Neural crest cell (in vitro differentiated cells): ENCODE results near the gene WDR43. TPM values are rescaled to one million over a fixed set of nuclear protein-coding genes. Genes with fewer than 3 reads are reported as not detected.

ENCODE experiments used
- DNase-seq: peaks from one replicate; pipeline ENCODE4 v3.0.0; 2021; ENCODE audit warnings: low read depth, mixed read lengths, low spot score
- H3K27ac Mint-ChIP-seq: one replicate; pipeline ENCODE4 v1.8.0; 2021; ENCODE audit warnings: mild to moderate bottlenecking, mixed read lengths; ENCODE audit not compliant: unreplicated experiment
- H3K27me3 Mint-ChIP-seq: 2 replicates; pipeline ENCODE4 v1.8.0; 2021; ENCODE audit warnings: low read depth, mild to moderate bottlenecking, mixed read lengths
- H3K36me3 Mint-ChIP-seq: 2 replicates; pipeline ENCODE4 v1.8.0; 2021; ENCODE audit warnings: low read depth, mild to moderate bottlenecking, mixed read lengths
- H3K4me1 Mint-ChIP-seq: 2 replicates; pipeline ENCODE4 v1.8.0; 2021; ENCODE audit warnings: mixed read lengths
- H3K4me3 Mint-ChIP-seq: one replicate; pipeline ENCODE4 v1.8.0; 2021; ENCODE audit warnings: mild to moderate bottlenecking, mixed read lengths
- H3K9me3 Mint-ChIP-seq: 2 replicates; pipeline ENCODE4 v1.8.0; 2021; ENCODE audit warnings: mixed read lengths
- total RNA-seq: library from RNA; stranded (reverse); gene quantifications from 2 replicates; pipeline ENCODE4 v1.2.1, GENCODE V29; 2021
- TF ChIP-seq, protein P1 (sequence below): fragments of 200-600 bp; sonication (generic); conservative IDR thresholded peaks from 2 replicates; pipeline ENCODE4 v1.5.0; 2021; ENCODE audit warnings: antibody characterized with exemption, mild to moderate bottlenecking

The WDR43 gene
- total RNA-seq, 1 donor from 2014 or later, result 70.6 TPM

DNA sequence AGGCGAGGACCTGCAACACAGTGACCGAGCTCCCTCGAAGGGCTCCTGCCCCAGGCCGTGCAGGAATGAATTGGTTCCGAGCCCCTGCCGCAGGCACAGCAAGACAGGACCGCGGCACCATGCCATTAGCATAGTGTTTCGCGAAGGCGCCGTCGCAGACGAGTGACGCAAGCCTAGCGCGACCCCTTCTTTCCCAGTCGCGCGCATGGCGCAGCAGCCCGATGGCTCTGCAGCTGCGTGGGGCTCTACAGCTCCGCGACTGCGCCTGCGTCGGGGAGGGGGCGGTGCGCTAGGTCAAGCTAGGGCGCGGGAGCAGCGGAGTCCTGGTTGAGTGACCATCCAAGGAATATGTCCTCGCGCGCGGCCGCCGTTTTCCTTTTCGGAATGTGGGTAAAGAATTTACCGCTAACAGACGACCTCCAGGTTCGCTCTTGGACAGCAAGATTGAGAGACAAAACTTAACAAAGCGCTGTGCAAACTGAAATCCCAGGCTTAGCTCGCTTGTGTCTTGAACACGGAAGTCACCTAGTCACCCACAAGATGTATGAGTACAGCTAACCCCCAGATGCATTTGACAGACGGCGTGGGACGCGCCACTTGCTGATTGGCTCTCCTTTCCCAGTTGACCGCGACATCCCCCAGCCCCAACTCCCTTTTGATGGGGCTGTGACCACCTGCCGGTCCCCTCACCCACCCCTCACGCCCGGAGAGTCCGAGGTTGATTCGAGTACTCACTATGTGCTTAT, 24.1 kb upstream of the WDR43 start, which contains the start of gene TRMT61B:
Gene TRMT61B, minus strand, starts transcription at position 164 of the 746 bp plus-strand sequence. Its CDS starts 32 bp downstream, at position 132.
- Mint-ChIP-seq H3K9me3 (no peaks in the 10 kb centered on the region), H3K4me1 (peaks cover 30% of the 10 kb centered on the region), H3K4me3 (peak within 1 kb of the TSS; percentile 98), H3K27ac (peak within 1 kb of the TSS; percentile 97), H3K27me3 (peaks cover 38% of the 10 kb centered on the region), H3K36me3 (no peaks in the 10 kb centered on the region)
- peak; percentile 93 for DNase-seq
- TF ChIP-seq, protein P1, sequence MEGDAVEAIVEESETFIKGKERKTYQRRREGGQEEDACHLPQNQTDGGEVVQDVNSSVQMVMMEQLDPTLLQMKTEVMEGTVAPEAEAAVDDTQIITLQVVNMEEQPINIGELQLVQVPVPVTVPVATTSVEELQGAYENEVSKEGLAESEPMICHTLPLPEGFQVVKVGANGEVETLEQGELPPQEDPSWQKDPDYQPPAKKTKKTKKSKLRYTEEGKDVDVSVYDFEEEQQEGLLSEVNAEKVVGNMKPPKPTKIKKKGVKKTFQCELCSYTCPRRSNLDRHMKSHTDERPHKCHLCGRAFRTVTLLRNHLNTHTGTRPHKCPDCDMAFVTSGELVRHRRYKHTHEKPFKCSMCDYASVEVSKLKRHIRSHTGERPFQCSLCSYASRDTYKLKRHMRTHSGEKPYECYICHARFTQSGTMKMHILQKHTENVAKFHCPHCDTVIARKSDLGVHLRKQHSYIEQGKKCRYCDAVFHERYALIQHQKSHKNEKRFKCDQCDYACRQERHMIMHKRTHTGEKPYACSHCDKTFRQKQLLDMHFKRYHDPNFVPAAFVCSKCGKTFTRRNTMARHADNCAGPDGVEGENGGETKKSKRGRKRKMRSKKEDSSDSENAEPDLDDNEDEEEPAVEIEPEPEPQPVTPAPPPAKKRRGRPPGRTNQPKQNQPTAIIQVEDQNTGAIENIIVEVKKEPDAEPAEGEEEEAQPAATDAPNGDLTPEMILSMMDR, result no peak

DNA sequence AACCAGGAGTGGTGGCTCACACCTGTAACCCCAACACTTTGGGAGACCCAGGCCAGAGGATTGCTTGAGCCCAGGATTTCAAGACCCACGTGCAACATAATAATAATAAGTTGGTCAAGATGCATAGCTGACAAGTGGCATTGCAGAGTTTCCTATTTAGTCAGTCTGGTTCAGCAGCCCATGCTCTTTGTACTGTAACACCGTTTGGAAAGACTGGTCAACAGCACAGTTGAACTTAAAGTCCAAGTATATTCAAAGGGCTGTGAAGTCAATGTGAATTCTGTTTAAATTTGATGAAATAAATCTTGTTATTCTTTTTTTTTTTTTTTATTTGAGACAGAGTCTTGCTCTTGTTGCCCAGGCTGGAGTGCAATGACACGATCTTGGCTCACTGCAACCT, 22.8 kb upstream of the WDR43 start:
- no peaks in the 10 kb centered on the region for H3K36me3 Mint-ChIP-seq
- no peak for DNase-seq
- H3K4me3 Mint-ChIP-seq, result peak overlapping the region; percentile 98
- H3K4me1 Mint-ChIP-seq, result peaks cover 30% of the 10 kb centered on the region
- peaks cover 51% of the 10 kb centered on the region for H3K27me3 Mint-ChIP-seq
- no peaks in the 10 kb centered on the region for H3K9me3 Mint-ChIP-seq
- H3K27ac Mint-ChIP-seq, result no peak overlapping the region
- TF ChIP-seq, protein P1, result no peak

DNA sequence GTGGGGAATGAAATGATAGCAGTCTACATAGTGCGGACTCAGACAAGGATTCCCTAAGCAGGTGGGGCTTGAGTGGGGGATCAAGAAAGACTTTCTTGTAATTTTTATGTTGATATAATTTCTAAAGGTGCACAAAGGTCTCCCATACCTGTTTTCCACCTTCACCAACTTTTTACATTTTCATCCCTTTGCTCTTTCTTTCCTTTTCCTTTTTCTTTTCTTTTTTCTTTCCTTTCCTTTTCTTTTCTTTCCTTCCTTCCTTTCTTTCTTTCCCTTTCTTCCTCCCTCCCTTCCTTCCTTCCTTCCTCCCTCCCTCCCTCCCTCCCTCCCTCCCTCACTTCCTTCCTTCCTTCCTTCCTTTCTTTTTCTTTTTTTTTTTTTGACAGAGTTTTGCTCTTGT, 14.3 kb upstream of the WDR43 start:
- TF ChIP-seq, protein P1, result no peak
- H3K27ac Mint-ChIP-seq, result no peak overlapping the region
- no peak overlapping the region for H3K4me3 Mint-ChIP-seq
- H3K9me3 Mint-ChIP-seq, result no peaks in the 10 kb centered on the region
- H3K4me1 Mint-ChIP-seq, result no peaks in the 10 kb centered on the region
- no peak for DNase-seq
- peaks cover 61% of the 10 kb centered on the region for H3K27me3 Mint-ChIP-seq
- no peaks in the 10 kb centered on the region for H3K36me3 Mint-ChIP-seq

DNA sequence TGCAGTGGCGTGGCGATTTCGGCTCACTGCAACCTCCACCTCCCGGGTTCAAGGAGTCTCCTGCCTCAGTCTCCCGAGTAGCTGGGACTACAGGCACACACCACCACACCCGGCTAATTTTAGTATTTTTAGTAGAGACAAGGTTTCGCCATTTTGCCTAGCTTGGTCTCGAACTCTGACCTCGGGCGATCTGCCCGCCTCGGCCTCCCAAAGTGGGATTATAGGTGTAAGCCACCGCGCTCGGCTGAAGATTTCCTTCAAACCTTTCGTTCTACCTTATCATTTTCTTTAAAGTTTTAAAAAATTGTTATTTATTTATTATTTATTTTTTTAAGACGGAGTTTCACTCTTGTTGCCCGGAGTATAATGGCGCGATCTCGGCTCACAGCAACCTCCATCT, 979 bp upstream of the WDR43 start:
- Mint-ChIP-seq H3K4me1 (peaks cover 32% of the 10 kb centered on the region), H3K27ac (no peak overlapping the region), H3K4me3 (peak overlapping the region; percentile 78), H3K27me3 (peaks cover 17% of the 10 kb centered on the region), H3K36me3 (no peaks in the 10 kb centered on the region), H3K9me3 (no peaks in the 10 kb centered on the region)
- DNase-seq, result no peak
- TF ChIP-seq, protein P1, result no peak

DNA sequence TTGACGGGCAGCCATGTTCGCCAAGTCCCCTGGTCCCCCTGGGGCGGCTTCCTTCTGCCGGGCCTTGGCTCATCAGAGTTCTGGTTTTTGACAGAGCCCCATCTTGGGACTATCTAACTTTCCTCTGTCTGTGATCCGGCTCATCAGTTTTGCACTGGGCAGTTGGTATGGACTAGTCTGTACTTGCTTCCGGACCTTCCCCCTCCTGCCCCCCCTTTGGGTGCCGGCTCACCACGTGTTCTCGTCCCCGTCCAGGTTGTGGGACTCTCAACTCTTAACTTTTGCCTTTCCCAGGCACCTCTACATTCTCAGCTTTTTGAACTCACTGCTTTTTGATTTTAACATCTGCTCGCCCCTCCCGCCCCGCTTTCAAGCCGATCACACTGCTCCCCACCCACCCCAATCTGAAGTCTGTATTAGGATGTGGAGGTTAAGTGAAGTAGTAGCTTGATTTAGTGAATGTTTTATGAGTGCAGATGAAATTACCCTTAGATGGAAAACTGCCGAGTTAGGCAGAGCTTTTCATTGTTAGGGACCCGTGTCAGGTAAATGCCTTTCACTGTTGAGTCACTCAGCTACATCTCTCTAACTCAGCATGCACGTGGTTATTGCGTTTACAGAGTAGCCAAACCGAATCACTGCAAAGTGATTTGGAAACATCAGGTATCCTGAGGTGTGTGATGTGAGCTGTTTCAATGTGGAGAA, 874 bp downstream of the WDR43 start:
- peak; percentile 18 for DNase-seq
- TF ChIP-seq, protein P1, result no peak
- peak overlapping the region; percentile 98 for H3K27ac Mint-ChIP-seq
- no peaks in the 10 kb centered on the region for H3K36me3 Mint-ChIP-seq
- peaks cover 38% of the 10 kb centered on the region for H3K4me1 Mint-ChIP-seq
- H3K9me3 Mint-ChIP-seq, result no peaks in the 10 kb centered on the region
- H3K27me3 Mint-ChIP-seq, result peaks cover 11% of the 10 kb centered on the region
- H3K4me3 Mint-ChIP-seq, result peak overlapping the region; percentile 98
